Naive B cell (primary cell): ENCODE data around the gene SLC5A2. TPM values are rescaled to one million over a fixed set of nuclear protein-coding genes. Genes with fewer than 3 reads are reported as not detected.
A peak's percentile ranks its signal among the peaks of the same experiment; 100 is the strongest.

Source experiments
- ATAC-seq, 2 donors: fragments of 150-1000 bp; cut with Tn5 transposase; 2 replicates each; pipeline ENCODE4 v1.10.0; 2021; ENCODE audit warnings: low read depth in 2 of 2, mild to moderate bottlenecking in 2 of 2, moderate library complexity in 2 of 2
- DNase-seq: peaks from one replicate; pipeline ENCODE4 v3.0.0; 2022
- H3K27ac Mint-ChIP-seq, 6 donors: one replicate each; pipeline ENCODE4 v1.8.0; 2020 to 2022; ENCODE audit warnings: mild to moderate bottlenecking in 6 of 6, mixed read lengths in 6 of 6, moderate library complexity in 5 of 6, inconsistent platforms in 2 of 6
- H3K27me3 Mint-ChIP-seq, 3 donors: one replicate each; pipeline ENCODE4 v1.8.0; 2021 to 2022; ENCODE audit warnings: mixed read lengths in 3 of 3, mild to moderate bottlenecking in 1 of 3
- H3K36me3 Mint-ChIP-seq, 2 donors: one replicate each; pipeline ENCODE4 v1.8.0; 2020 to 2022; ENCODE audit warnings: mixed read lengths in 2 of 2, inconsistent platforms in 1 of 2, mild to moderate bottlenecking in 1 of 2
- H3K4me1 Mint-ChIP-seq, 3 donors: one replicate each; pipeline ENCODE4 v1.8.0; 2020 to 2022; ENCODE audit warnings: mixed read lengths in 3 of 3, inconsistent platforms in 1 of 3, mild to moderate bottlenecking in 1 of 3, moderate library complexity in 1 of 3
- H3K4me3 Mint-ChIP-seq, 8 donors: one replicate each; pipeline ENCODE4 v1.8.0; 2020 to 2022; ENCODE audit warnings: mild to moderate bottlenecking in 8 of 8, mixed read lengths in 8 of 8, moderate library complexity in 8 of 8, inconsistent platforms in 2 of 8
- H3K9me3 Mint-ChIP-seq, 7 donors: one replicate each; pipeline ENCODE4 v1.8.0; 2020 to 2022; ENCODE audit warnings: mixed read lengths in 7 of 7, mild to moderate bottlenecking in 5 of 7, inconsistent platforms in 2 of 7, moderate library complexity in 1 of 7
- polyA plus RNA-seq, 6 donors: library from polyadenylated mRNA; unstranded; fragments of 300-500 nt; fragmentation: Illumina TruSeq; gene quantifications; one replicate each; pipeline ENCODE4 v1.2.3, GENCODE V29; 2021; ENCODE audit warnings: low read depth in 6 of 6

Gene SLC5A2
- polyA plus RNA-seq, 6 donors from 2014 or later = 0.15 to 0.20 (median 0.18) TPM; not detected in 3

- ATAC-seq = no peak
- no peak for DNase-seq
- peak overlapping the region; percentile 83 to 95 (median 92) for H3K4me3 Mint-ChIP-seq
- H3K9me3 Mint-ChIP-seq = no peaks in the 10 kb centered on the region
- H3K27me3 Mint-ChIP-seq = peaks cover 6 to 35% (median 8%) of the 10 kb centered on the region in 3 donors
- peak overlapping the region in 1 of 6 donors; percentile 30 for H3K27ac Mint-ChIP-seq
- H3K36me3 Mint-ChIP-seq = no peaks in the 10 kb centered on the region
- peaks cover 9 to 23% (median 19%) of the 10 kb centered on the region in 3 donors for H3K4me1 Mint-ChIP-seq
These were observed 4.3 kb downstream of the SLC5A2 start for GRCh38 chr16:31487071-31487719.

DNA sequence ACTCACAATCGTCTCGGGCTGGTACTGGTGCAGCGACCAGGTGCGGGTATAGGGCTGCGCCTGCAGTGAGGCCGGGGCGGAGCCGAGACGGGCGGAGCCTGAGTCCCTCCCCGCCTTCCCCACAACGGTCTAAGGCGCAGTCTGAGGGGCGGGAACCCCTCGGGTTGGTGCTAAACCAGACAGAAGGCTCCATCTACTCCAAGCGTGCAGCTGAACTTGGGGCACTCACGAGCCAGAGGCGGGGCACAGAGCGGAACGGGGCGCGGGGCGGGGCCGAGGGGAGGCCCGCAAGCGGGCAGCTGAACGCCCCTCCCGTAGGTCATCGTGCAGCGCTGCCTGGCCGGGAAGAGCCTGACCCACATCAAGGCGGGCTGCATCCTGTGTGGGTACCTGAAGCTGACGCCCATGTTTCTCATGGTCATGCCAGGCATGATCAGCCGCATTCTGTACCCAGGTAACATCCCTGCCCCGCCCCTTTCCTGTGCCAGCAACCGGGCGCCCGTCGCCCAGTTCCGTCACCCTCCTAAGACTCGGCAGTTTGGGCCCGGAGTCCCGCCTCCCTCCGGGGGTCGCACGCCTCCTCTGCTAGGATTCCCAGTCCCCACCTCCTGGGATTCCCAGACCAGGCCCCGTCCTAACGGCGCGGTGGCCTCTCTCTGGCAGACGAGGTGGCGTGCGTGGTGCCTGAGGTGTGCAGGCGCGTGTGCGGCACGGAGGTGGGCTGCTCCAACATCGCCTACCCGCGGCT, 5.0 kb downstream of the SLC5A2 start:
- Mint-ChIP-seq H3K4me1 (peaks cover 10 to 23% (median 19%) of the 10 kb centered on the region in 3 donors), H3K36me3 (peaks cover 0 to 6% of the 10 kb centered on the region in 2 donors), H3K27ac (peak overlapping the region in 1 of 6 donors; percentile 30), H3K27me3 (peaks cover 0 to 28% (median 1%) of the 10 kb centered on the region in 3 donors), H3K9me3 (no peaks in the 10 kb centered on the region), H3K4me3 (peak overlapping the region; percentile 83 to 95 (median 92))
- ATAC-seq = peak; percentile 90 to 95
- DNase-seq = peak; percentile 59

- Mint-ChIP-seq H3K9me3 (no peaks in the 10 kb centered on the region), H3K36me3 (peaks cover 4 to 13% of the 10 kb centered on the region in 2 donors), H3K27ac (no peak overlapping the region), H3K27me3 (peaks cover 0 to 24% (median 0%) of the 10 kb centered on the region in 3 donors), H3K4me1 (peaks cover 15 to 23% (median 19%) of the 10 kb centered on the region in 3 donors), H3K4me3 (peak overlapping the region; percentile 33 to 95 (median 92))
- no peak for DNase-seq
- ATAC-seq = no peak
These were observed 5.8 kb downstream of the SLC5A2 start for GRCh38 chr16:31488468-31489297.

DNA sequence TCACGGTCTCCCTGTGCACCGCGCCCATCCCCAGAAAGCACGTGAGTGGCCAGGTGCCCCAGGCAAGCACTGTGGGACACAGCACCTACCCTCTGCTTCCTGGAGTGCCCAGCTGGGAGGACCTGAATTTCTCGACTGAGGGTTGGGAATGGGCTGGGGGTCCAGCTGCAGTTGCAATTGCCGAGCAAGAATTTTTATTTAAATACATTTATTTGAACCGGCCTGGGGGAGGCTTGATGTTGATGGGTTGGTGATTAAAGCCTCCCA, 6.3 kb downstream of the SLC5A2 start:
- ATAC-seq (no peak), DNase-seq (no peak)
- Mint-ChIP-seq H3K9me3 (no peaks in the 10 kb centered on the region), H3K27me3 (peaks cover 0 to 21% (median 0%) of the 10 kb centered on the region in 3 donors), H3K4me3 (peak overlapping the region; percentile 20 to 82 (median 50)), H3K4me1 (peaks cover 15 to 23% (median 19%) of the 10 kb centered on the region in 3 donors), H3K27ac (no peak overlapping the region), H3K36me3 (peaks cover 4 to 13% of the 10 kb centered on the region in 2 donors)

DNA sequence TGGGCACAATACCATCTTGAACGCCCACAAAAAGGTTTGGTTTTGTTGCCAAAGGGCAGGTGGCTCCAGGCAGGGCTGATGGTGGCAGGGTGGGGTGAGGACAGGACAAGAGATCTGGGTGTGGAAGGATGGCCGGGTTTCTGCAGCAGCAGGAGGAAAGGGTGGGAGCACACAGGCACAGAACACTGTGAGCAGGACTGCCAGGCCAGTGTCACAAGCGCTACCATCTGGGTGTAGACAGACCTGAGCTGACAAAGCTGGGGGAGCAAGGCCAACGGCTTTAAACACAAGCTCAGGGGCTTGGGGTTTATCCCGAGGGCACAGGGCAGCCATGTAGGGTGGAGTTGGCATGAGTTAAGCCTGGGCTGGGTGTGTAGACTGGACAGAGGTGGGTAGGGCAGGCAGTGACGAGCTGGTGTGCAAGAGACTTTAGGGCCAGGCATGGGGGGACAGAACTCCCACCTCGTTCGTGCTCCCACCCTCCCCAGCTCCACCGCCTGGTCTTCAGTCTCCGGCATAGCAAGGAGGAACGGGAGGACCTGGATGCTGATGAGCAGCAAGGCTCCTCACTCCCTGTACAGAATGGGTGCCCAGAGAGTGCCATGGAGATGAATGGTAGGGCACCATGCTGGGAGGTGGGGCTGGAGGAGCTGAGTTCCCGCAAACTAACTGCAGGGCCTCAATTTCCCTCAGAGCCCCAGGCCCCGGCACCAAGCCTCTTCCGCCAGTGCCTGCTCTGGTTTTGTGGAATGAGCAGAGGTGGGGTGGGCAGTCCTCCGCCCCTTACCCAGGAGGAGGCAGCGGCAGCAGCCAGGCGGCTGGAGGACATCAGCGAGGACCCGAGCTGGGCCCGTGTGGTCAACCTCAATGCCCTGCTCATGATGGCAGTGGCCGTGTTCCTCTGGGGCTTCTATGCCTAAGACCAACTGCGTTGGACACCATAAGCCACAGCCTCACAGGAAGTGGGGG, 7.0 kb downstream of the SLC5A2 start:
- no peak for DNase-seq
- H3K9me3 Mint-ChIP-seq = no peaks in the 10 kb centered on the region
- H3K36me3 Mint-ChIP-seq = peaks cover 4 to 13% of the 10 kb centered on the region in 2 donors
- no peak for ATAC-seq
- H3K4me3 Mint-ChIP-seq = peak overlapping the region in 6 of 8 donors; percentile 20 to 82 (median 71)
- peaks cover 0 to 14% (median 0%) of the 10 kb centered on the region in 3 donors for H3K27me3 Mint-ChIP-seq
- H3K4me1 Mint-ChIP-seq = peaks cover 15 to 23% (median 19%) of the 10 kb centered on the region in 3 donors
- H3K27ac Mint-ChIP-seq = peak overlapping the region in 1 of 6 donors; percentile 63

GRCh38 chr16:31491778-31492418, 9.0 kb downstream of the SLC5A2 start:
- ATAC-seq (no peak), DNase-seq (no peak)
- Mint-ChIP-seq H3K9me3 (no peaks in the 10 kb centered on the region), H3K36me3 (peaks cover 4 to 13% of the 10 kb centered on the region in 2 donors), H3K27me3 (no peaks in the 10 kb centered on the region), H3K4me1 (peaks cover 7 to 15% (median 12%) of the 10 kb centered on the region in 3 donors), H3K27ac (peak overlapping the region in 2 of 6 donors; percentile 61 to 78), H3K4me3 (peak overlapping the region in 1 of 8 donors; percentile 21)

- peak overlapping the region in 1 of 6 donors; percentile 70 for H3K27ac Mint-ChIP-seq
- DNase-seq (no peak), ATAC-seq (no peak)
- peaks cover 4 to 28% of the 10 kb centered on the region in 2 donors for H3K36me3 Mint-ChIP-seq
- H3K9me3 Mint-ChIP-seq = no peaks in the 10 kb centered on the region
- no peak overlapping the region for H3K4me3 Mint-ChIP-seq
- no peaks in the 10 kb centered on the region for H3K27me3 Mint-ChIP-seq
- peaks cover 7 to 21% (median 10%) of the 10 kb centered on the region in 3 donors for H3K4me1 Mint-ChIP-seq
These were observed 10.7 kb downstream of the SLC5A2 start for GRCh38 chr16:31493506-31494125.

- Mint-ChIP-seq H3K9me3 (no peaks in the 10 kb centered on the region), H3K27ac (no peak overlapping the region)
- no peak for ATAC-seq
These were observed 13.7 kb downstream of the SLC5A2 start for GRCh38 chr16:31496670-31497069.

GRCh38 chr16:31498493-31498892, 15.6 kb downstream of the SLC5A2 start:
- H3K27me3 Mint-ChIP-seq = no peaks in the 10 kb centered on the region
- peak overlapping the region in 1 of 6 donors; percentile 66 for H3K27ac Mint-ChIP-seq
- peaks cover 7 to 19% (median 16%) of the 10 kb centered on the region in 3 donors for H3K4me1 Mint-ChIP-seq
- no peak for DNase-seq
- H3K4me3 Mint-ChIP-seq = no peak overlapping the region
- peaks cover 0 to 19% of the 10 kb centered on the region in 2 donors for H3K36me3 Mint-ChIP-seq
- H3K9me3 Mint-ChIP-seq = no peaks in the 10 kb centered on the region
- no peak for ATAC-seq

More at GRCh38 chr16:31496670-31497069, 13.7 kb downstream of the SLC5A2 start:
- no peak for DNase-seq
- H3K4me3 Mint-ChIP-seq = no peak overlapping the region
- H3K27me3 Mint-ChIP-seq = no peaks in the 10 kb centered on the region
- peaks cover 4 to 31% of the 10 kb centered on the region in 2 donors for H3K36me3 Mint-ChIP-seq
- H3K4me1 Mint-ChIP-seq = peaks cover 3 to 22% (median 19%) of the 10 kb centered on the region in 3 donors

- no peaks in the 10 kb centered on the region for H3K9me3 Mint-ChIP-seq
These were observed 17.0 kb downstream of the SLC5A2 start for GRCh38 chr16:31499928-31500327.

DNA sequence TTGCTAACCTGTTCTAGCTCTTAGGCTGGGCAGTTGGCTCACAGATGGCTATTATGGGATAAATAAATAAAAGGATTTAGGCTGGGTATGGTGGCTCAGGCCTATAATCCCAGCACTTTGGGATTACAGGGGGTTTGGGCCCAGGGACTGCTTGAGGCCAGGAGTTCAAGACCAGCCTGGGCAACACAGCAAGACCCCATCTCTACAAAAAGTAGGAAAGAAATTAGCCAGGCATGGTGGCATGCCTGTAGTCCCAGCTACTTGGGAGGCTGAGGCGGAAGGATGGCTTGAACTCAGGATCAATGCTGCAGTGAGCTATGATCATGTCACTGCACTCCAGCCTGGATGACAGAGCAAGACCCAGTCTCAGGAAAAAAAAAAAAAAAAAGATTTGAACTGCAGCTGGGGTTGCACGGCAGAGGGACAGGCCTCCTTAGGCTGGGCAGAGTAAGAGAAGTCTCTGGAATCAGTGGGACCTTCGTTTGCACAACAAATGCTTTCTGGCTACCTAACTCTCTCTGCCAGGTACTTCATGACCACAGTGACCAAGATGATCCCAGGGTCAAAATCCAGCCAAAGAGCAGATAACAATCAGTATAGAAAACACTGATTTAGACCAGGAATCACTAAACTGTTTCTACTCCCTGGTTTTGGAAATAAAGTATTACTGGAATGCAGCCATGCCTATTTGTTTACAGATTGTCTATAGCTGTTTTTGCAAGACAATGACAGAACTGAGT, 18.5 kb downstream of the SLC5A2 start:
- Mint-ChIP-seq H3K27me3 (no peaks in the 10 kb centered on the region), H3K36me3 (peaks cover 0 to 18% of the 10 kb centered on the region in 2 donors), H3K4me3 (peak overlapping the region in 1 of 8 donors; percentile 42), H3K4me1 (peaks cover 31 to 44% (median 35%) of the 10 kb centered on the region in 3 donors), H3K27ac (peak overlapping the region in 2 of 6 donors; percentile 5 to 8), H3K9me3 (no peaks in the 10 kb centered on the region)
- DNase-seq = no peak
- no peak for ATAC-seq

More at GRCh38 chr16:31499928-31500327, 17.0 kb downstream of the SLC5A2 start:
- H3K4me1 Mint-ChIP-seq = peaks cover 21 to 32% (median 21%) of the 10 kb centered on the region in 3 donors
- ATAC-seq = no peak
- H3K4me3 Mint-ChIP-seq = peak overlapping the region in 1 of 8 donors; percentile 35
- no peak for DNase-seq
- no peaks in the 10 kb centered on the region for H3K27me3 Mint-ChIP-seq
- no peak overlapping the region for H3K27ac Mint-ChIP-seq
- peaks cover 0 to 18% of the 10 kb centered on the region in 2 donors for H3K36me3 Mint-ChIP-seq
